Lung (tissue), 12 donors: Measurements from ENCODE around the gene KCNE1. TPM values are rescaled to one million over a fixed set of nuclear protein-coding genes. Genes with fewer than 3 reads are reported as not detected.

Source experiments
- ATAC-seq: fragments of 200-7000 bp; cut with Tn5 transposase; one replicate; pipeline ENCODE4 v1.9.1; 2020; ENCODE audit warnings: moderate number of reproducible peaks; ENCODE audit not compliant: insufficient read depth, low FRiP score
- DNase-seq, 3 donors: peaks; one replicate each; pipeline ENCODE4 v3.0.0-alpha.2; 2013 to 2017
- H3K27ac ChIP-seq, 2 donors: one replicate each; pipeline ENCODE4 v1.5.1; 2013; ENCODE audit warnings: mild to moderate bottlenecking in 2 of 2, moderate library complexity in 2 of 2, control low read depth in 1 of 2, inconsistent platforms in 1 of 2, low read depth in 1 of 2, low read length in 1 of 2
- H3K27me3 ChIP-seq, 3 donors: one replicate each; pipeline ENCODE4 v1.5.1; 2013; ENCODE audit warnings: low read length in 2 of 3; ENCODE audit not compliant: control insufficient read depth in 3 of 3, insufficient read depth in 3 of 3
- H3K36me3 ChIP-seq, 4 donors: one replicate each; pipeline ENCODE4 v1.5.1; 2013; ENCODE audit warnings: low read length in 4 of 4, mild to moderate bottlenecking in 1 of 4, moderate library complexity in 1 of 4; ENCODE audit not compliant: control insufficient read depth in 4 of 4, insufficient read depth in 4 of 4
- H3K4me1 ChIP-seq, 5 donors: one replicate each; pipeline ENCODE4 v1.5.1; 2013; ENCODE audit warnings: low read length in 5 of 5, mild to moderate bottlenecking in 2 of 5, moderate library complexity in 1 of 5; ENCODE audit not compliant: control insufficient read depth in 5 of 5, insufficient read depth in 5 of 5
- H3K4me3 ChIP-seq: one replicate; pipeline ENCODE4 v1.5.1; 2013; ENCODE audit warnings: mild to moderate bottlenecking, control low read depth, moderate library complexity
- H3K9ac ChIP-seq, 2 donors: one replicate each; pipeline ENCODE4 v1.5.1; 2013; ENCODE audit warnings: low read length in 2 of 2, control low read depth in 1 of 2; ENCODE audit not compliant: insufficient read depth in 1 of 2
- H3K9me3 ChIP-seq, 4 donors: one replicate each; pipeline ENCODE4 v1.5.1; 2013; ENCODE audit warnings: low read length in 3 of 4, mild to moderate bottlenecking in 1 of 4, moderate library complexity in 1 of 4; ENCODE audit not compliant: control insufficient read depth in 4 of 4, insufficient read depth in 3 of 4
- CTCF ChIP-seq: IDR thresholded peaks from 2 replicates; pipeline ENCODE4 v1.5.1; 2012; ENCODE audit warnings: mild to moderate bottlenecking; ENCODE audit errors: control extremely low read depth, extremely low read depth
- WGBS, 2 donors: extraction: QIAGEN DNeasy Blood & Tissue Kit; methylation state at CpG; one replicate each; pipeline ENCODE4 v1.1.7; 2013; 5-methylcytosine and 5-hydroxymethylcytosine counted together
- polyA plus RNA-seq, 2 donors: library from polyadenylated mRNA; stranded (reverse); fragments of 200-250 nt; gene quantifications; one replicate each; pipeline ENCODE4 v1.2.1, GENCODE V29; 2013
- total RNA-seq, 2 donors: library from RNA; depleted of rRNA in 1 of 2; stranded (reverse); fragments of >200 nt in 1 of 2; gene quantifications; one replicate each; pipeline ENCODE4 v1.2.1, GENCODE V29; 2014 to 2021
- donor health status: control.
- donor health status: control.
- donor health status: Bipolar disorder and iron deficiency.
- donor health status: healthy.
- donor health status: DM: yes; HTN: yes; CAD: no.

Gene KCNE1
- total and polyA plus RNA-seq, 4 donors, result 5.0 to 29.5 (median 14.9) TPM

GRCh38 chr21:34513129-34513675 is 1.2 kb upstream of the KCNE1 start:
- H3K27ac ChIP-seq, result peak overlapping the region in 1 of 2 donors; percentile 50
- 54 to 75% methylated on average over 2 of the region's 2 CpGs for WGBS, 2 donors
- DNase-seq, result peak; percentile 60 to 88 (median 87)

GRCh38 chr21:34511181-34511580 is 829 bp downstream of the KCNE1 start:
- no peaks in the 10 kb centered on the region for H3K27me3 ChIP-seq
- WGBS, 2 donors, result 78 to 81% methylated on average over 5 of the region's 5 CpGs
- no peak overlapping the region for H3K9ac ChIP-seq
- no peak for TF ChIP-seq CTCF
- peak overlapping the region; percentile 27 for H3K4me3 ChIP-seq
- H3K36me3 ChIP-seq, result peaks cover 0 to 7% (median 0%) of the 10 kb centered on the region in 4 donors
- H3K27ac ChIP-seq, result peak overlapping the region in 1 of 2 donors; percentile 95
- DNase-seq (no peak), ATAC-seq (no peak)
- no peaks in the 10 kb centered on the region for H3K9me3 ChIP-seq
- peaks cover 0 to 11% (median 0%) of the 10 kb centered on the region in 5 donors for H3K4me1 ChIP-seq

More at GRCh38 chr21:34513129-34513675, 1.2 kb upstream of the KCNE1 start:
- no peak for ATAC-seq
- H3K9me3 ChIP-seq, result no peaks in the 10 kb centered on the region
- peaks cover 5 to 15% (median 7%) of the 10 kb centered on the region in 4 donors for H3K36me3 ChIP-seq
- no peak for TF ChIP-seq CTCF
- no peak overlapping the region for H3K9ac ChIP-seq
- peaks cover 0 to 11% (median 0%) of the 10 kb centered on the region in 5 donors for H3K4me1 ChIP-seq
- no peak overlapping the region for H3K4me3 ChIP-seq
- H3K27me3 ChIP-seq, result no peaks in the 10 kb centered on the region

GRCh38 chr21:34510148-34511142 is 1.6 kb downstream of the KCNE1 start:
- peaks cover 0 to 11% (median 0%) of the 10 kb centered on the region in 5 donors for H3K4me1 ChIP-seq
- peak overlapping the region in 1 of 2 donors; percentile 12 for H3K27ac ChIP-seq
- no peak overlapping the region for H3K4me3 ChIP-seq
- H3K36me3 ChIP-seq, result no peaks in the 10 kb centered on the region
- H3K9me3 ChIP-seq, result no peaks in the 10 kb centered on the region
- ATAC-seq (peak; percentile 65), DNase-seq (peak in 2 of 3 donors; percentile 51 to 65)
- H3K9ac ChIP-seq, result no peak overlapping the region
- 73% methylated on average over 15 of the region's 15 CpGs for WGBS, 2 donors
- TF ChIP-seq CTCF, result peak; percentile 75
- H3K27me3 ChIP-seq, result no peaks in the 10 kb centered on the region
